ENCODE data around the gene CSTF3. TPM values are rescaled to one million over a fixed set of nuclear protein-coding genes. Genes with fewer than 3 reads are reported as not detected.

Gene CSTF3
- total and polyA plus RNA-seq, 9 of the 15 experiments (the other 6 are each of a cell fraction or from before 2014, with no cell fraction given): 37.0 to 111 (median 61.0) TPM

GRCh38 chr11:33045551-33046255 is 115.6 kb downstream of the CSTF3 start (continued):
- TF ChIP-seq ZNF318 (IDR thresholded peaks at IDR 0.05; ENCODE audit: borderline replicate concordance in 1 of 2, low read depth in 1 of 2) (no peak), CTBP1 (IDR thresholded peaks at IDR 0.05; ENCODE audit: borderline replicate concordance) (no peak), POLR2A (conservative IDR thresholded peaks at IDR 0.05) (no peak)
